HG03025 (cell line): ENCODE results near the gene EMX2.
"Not testable (repeated sequence)": the region's sequence is repeated elsewhere in the genome, so short reads cannot be mapped to it uniquely, and the experiment has no call there.

Experiments used
- ATAC-seq: cut with Tn5 transposase; IDR thresholded peaks from one replicate; pipeline ENCODE4 v1.9.1; 2021; ENCODE audit warnings: mild to moderate bottlenecking, moderate library complexity; ENCODE audit not compliant: unreplicated experiment, low FRiP score

EMX2 gene

GRCh38 chr10:117554241-117554814 is 11.8 kb downstream of the EMX2 start:
- ATAC-seq: no peak

GRCh38 chr10:117555017-117555416 is 12.5 kb downstream of the EMX2 start:
- no peak for ATAC-seq

GRCh38 chr10:117555863-117556262 is 13.3 kb downstream of the EMX2 start:
- no peak for ATAC-seq

- ATAC-seq: no peak
These were observed 13.8 kb downstream of the EMX2 start for GRCh38 chr10:117556356-117556755.

- ATAC-seq: no peak
These were observed 17.2 kb downstream of the EMX2 start for GRCh38 chr10:117559712-117560111.

GRCh38 chr10:117560942-117561341 is 18.4 kb downstream of the EMX2 start:
- no peak for ATAC-seq

- no peak for ATAC-seq
These were observed 19.7 kb downstream of the EMX2 start for GRCh38 chr10:117562220-117562619.

GRCh38 chr10:117562896-117563737 is 20.6 kb downstream of the EMX2 start:
- ATAC-seq: no peak

- ATAC-seq: no peak
These were observed 21.2 kb downstream of the EMX2 start for GRCh38 chr10:117563780-117564179.

- no peak for ATAC-seq
These were observed 22.5 kb downstream of the EMX2 start for GRCh38 chr10:117565068-117565467.

GRCh38 chr10:117568334-117568733 is 25.8 kb downstream of the EMX2 start:
- ATAC-seq: no peak

GRCh38 chr10:117569610-117570390 is 27.3 kb downstream of the EMX2 start:
- no peak for ATAC-seq

- no peak for ATAC-seq
These were observed 28.3 kb downstream of the EMX2 start for GRCh38 chr10:117570880-117571279.

GRCh38 chr10:117574498-117575146 is 32.1 kb downstream of the EMX2 start:
- no peak for ATAC-seq

- no peak for ATAC-seq
These were observed 35.9 kb downstream of the EMX2 start for GRCh38 chr10:117578490-117578889.

- ATAC-seq: no peak
These were observed 36.5 kb downstream of the EMX2 start for GRCh38 chr10:117578999-117579590.

- no peak for ATAC-seq
These were observed 39.4 kb downstream of the EMX2 start for GRCh38 chr10:117581961-117582360.

- ATAC-seq: not testable (repeated sequence)
These were observed 42.3 kb downstream of the EMX2 start for GRCh38 chr10:117584831-117585230.

- ATAC-seq: no peak
These were observed 44.5 kb downstream of the EMX2 start for GRCh38 chr10:117587036-117587435.

- no peak for ATAC-seq
These were observed 47.7 kb downstream of the EMX2 start for GRCh38 chr10:117590101-117590875.
